ENCODE data around the gene RGMA. TPM values are rescaled to one million over a fixed set of nuclear protein-coding genes. Genes with fewer than 3 reads are reported as not detected.

RGMA gene
- total RNA-seq, 1 experiment from 2014 or later = 5.5 TPM

GRCh38 chr15:93059442-93059841 lies 29.6 kb downstream of the RGMA start:
- no peak overlapping the region for H2AFZ ChIP-seq (ENCODE audit: low read depth, low read length, poor library complexity, severe bottlenecking)
- no peak overlapping the region for H3K4me2 ChIP-seq (ENCODE audit: low read length)
- no peak overlapping the region for H3K27ac ChIP-seq (ENCODE audit: low read depth, low read length)
- BruUV-seq (replicated peaks) = no TSS peak
- RAD21 ChIA-PET (ENCODE audit: low non-redundant PET in 1 of 2, low total read pairs in 2 of 2, uncharacterized antibody in 2 of 2, unreplicated experiment in 2 of 2) = no interaction called here
- H3K79me2 ChIP-seq (ENCODE audit: insufficient read depth, low read length) = no peaks in the 10 kb centered on the region
- POLR2A ChIA-PET = no interaction called here
- H3K4me3 ChIP-seq (replicated peaks in 1 of 2; ENCODE audit: low read depth in 1 of 2, low read length in 2 of 2) = no peak overlapping the region
- DNase-seq (ENCODE audit: low read depth, low spot score) (no peak), ATAC-seq (no peak)
- no peaks in the 10 kb centered on the region for H3K9me3 ChIP-seq (ENCODE audit: control insufficient read depth in 1 of 2, insufficient read depth in 1 of 2, low read depth in 1 of 2, low read length in 2 of 2)
- no peaks in the 10 kb centered on the region for H3K9me2 ChIP-seq (ENCODE audit: insufficient read depth)
- H3K4me1 ChIP-seq (ENCODE audit: control insufficient read depth in 1 of 2, insufficient read depth in 2 of 2, low read length in 2 of 2) = peaks cover 9 to 19% of the 10 kb centered on the region in 2 experiments
- no peaks in the 10 kb centered on the region for H3K27me3 ChIP-seq (ENCODE audit: insufficient read depth, low read length)
- CTCF ChIA-PET = no interaction called here
- H4K20me1 ChIP-seq (ENCODE audit: insufficient read depth) = no peaks in the 10 kb centered on the region
- TF ChIP-seq POLR2A (IDR thresholded peaks at IDR 0.05; ENCODE audit: borderline replicate concordance, extremely low read depth, insufficient read depth, insufficient read length) (no peak), YY1 (IDR thresholded peaks at IDR 0.05; ENCODE audit: extremely low read depth, insufficient replicate concordance, low read depth, low read length) (no peak), MAX (IDR thresholded peaks at IDR 0.05) (no peak), EGR1 (IDR thresholded peaks at IDR 0.05; ENCODE audit: low read depth) (no peak), ZFX (IDR thresholded peaks at IDR 0.05) (no peak), JUND (IDR thresholded peaks at IDR 0.05) (no peak), EZH2 (IDR thresholded peaks at IDR 0.05) (no peak), POLR2AphosphoS5 (IDR thresholded peaks at IDR 0.05; ENCODE audit: low read depth, low read length) (no peak), CEBPB (IDR thresholded peaks at IDR 0.05; ENCODE audit: low read depth) (no peak), ZBTB33 (IDR thresholded peaks at IDR 0.05; ENCODE audit: extremely low read depth, insufficient replicate concordance, low read length) (no peak)
- no peaks in the 10 kb centered on the region for H3K36me3 ChIP-seq (ENCODE audit: control insufficient read depth in 1 of 2, insufficient read depth in 2 of 2, low read length in 2 of 2)
- intact Hi-C loops (cut with micrococcal nuclease) = no loop called here
- no peak overlapping the region for H3K9ac ChIP-seq (ENCODE audit: low read length)
